ENCODE measurements around the gene SLX9.

Gene SLX9

DNA sequence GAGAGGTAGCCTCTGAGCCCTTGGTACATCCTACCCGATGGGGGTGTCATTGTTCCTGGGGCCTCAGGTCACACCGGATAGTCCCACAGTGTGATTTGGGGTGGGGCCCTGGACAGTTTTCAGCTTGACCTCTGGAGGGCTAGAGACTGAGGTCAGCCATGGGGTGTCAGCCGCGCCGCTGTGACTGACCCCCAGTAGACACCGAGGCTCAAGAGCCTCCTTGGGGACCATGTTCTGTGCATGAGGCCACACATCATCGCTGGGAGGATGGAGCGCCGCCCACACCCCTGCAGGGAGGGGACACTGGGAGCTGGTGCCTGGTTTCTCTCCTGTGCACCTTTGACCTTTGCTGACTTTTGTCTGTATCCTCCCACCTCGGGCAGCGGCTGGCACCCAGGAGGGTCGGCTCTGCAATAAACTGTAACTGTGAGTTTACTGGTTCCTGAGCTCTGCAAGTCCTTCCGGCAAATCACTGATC is 41.8 kb upstream of the SLX9 start:
- DNase-seq (ENCODE audit: low read depth), result no peak
- no peak overlapping the region for H3K4me3 ChIP-seq (ENCODE audit: low read length)

DNA sequence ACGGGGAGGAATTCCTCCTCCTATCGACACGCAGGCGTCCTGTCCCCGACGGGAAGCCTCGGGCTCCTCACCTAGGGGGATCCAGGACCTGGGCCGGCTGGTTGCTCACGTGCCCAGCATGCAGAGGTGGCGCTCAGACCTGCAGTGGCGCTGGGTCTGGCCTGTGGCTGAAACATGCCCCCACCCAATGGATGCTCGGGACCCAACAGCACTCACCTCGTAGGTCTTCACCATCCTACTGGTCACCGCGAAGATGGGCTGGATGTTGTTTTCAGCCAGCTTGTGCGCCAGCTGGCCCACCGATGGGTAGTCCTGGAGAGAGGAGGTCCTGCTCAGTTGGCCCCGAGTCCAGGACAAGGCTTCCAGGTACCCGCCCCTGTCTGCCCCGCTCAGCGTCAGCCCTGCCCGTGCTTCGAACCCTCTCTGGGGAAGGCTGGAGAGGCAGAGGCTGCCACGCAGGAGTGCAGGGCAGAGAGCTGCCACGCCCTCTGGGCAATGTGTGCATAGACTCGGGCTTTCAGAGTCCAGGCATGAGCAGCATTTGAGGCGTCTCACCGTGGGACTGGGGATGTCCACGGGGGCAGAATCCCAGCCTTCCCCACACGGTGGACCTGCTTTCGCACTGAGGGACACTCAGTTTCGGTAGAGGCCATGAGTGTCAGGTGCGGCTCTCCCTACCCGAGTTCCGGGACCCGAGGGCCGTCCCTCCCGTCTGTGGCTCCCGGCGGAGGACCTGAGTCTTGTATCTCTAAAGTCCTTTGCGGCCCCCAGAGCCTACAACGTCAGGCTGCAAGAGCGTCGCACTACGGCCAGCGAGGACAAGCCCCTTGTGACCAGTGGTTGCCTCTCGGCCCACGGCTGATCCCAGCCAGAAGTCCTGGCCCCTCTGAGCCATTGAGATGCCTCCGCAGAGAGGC is 40.7 kb upstream of the SLX9 start:
- no peak for DNase-seq (ENCODE audit: low read depth)
- TF ChIP-seq, protein P1, sequence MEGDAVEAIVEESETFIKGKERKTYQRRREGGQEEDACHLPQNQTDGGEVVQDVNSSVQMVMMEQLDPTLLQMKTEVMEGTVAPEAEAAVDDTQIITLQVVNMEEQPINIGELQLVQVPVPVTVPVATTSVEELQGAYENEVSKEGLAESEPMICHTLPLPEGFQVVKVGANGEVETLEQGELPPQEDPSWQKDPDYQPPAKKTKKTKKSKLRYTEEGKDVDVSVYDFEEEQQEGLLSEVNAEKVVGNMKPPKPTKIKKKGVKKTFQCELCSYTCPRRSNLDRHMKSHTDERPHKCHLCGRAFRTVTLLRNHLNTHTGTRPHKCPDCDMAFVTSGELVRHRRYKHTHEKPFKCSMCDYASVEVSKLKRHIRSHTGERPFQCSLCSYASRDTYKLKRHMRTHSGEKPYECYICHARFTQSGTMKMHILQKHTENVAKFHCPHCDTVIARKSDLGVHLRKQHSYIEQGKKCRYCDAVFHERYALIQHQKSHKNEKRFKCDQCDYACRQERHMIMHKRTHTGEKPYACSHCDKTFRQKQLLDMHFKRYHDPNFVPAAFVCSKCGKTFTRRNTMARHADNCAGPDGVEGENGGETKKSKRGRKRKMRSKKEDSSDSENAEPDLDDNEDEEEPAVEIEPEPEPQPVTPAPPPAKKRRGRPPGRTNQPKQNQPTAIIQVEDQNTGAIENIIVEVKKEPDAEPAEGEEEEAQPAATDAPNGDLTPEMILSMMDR (conservative IDR thresholded peaks at IDR 0.05; ENCODE audit: low read length), result no peak
- no peak overlapping the region for H3K4me3 ChIP-seq (ENCODE audit: low read length)

More for the DNA sequence above, 41.8 kb upstream of the SLX9 start:
- TF ChIP-seq, protein P1 (conservative IDR thresholded peaks at IDR 0.05; ENCODE audit: low read length), result no peak

DNA sequence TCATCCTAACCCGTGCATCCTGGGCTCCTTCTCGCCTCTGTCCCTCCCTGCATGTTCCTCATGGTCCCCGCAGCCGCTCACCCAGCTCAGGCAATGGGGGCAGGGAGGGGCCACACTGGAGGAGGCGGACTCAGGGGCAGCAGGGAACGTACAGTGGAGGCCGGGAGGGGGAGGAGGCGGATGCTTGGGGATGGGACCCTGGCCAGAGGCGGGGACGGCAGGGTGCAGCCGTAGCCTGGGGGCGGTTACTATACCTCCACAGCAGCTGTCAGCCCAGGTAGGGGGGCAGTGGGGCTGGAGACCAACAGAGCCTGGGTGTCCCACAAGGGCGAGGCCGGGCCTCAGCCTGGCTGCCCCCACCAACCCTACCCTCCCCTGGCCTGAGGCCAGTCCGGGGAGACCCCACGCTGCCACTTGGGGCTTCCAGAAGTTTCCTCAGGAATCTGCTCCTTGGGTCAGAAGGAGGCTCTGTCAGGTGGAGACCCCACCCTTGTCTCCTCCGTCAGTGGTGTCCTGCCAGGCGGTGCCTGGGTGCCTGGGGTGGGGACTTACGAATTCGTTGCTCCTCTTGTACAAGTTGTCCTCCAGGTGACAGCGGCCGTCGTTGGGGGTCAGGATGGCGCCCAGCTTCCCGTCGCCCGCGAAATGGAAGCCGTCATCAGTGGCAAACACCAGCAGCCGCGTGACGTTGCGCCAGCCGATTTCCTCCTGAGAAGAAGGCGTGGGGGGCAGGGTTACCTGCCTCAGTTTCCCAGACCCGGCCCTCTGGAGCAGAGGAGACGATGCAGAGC is 39.9 kb upstream of the SLX9 start:
- DNase-seq (ENCODE audit: low read depth), result no peak
- TF ChIP-seq, protein P1 (conservative IDR thresholded peaks at IDR 0.05; ENCODE audit: low read length), result no peak
- H3K4me3 ChIP-seq (ENCODE audit: low read length), result no peak overlapping the region

DNA sequence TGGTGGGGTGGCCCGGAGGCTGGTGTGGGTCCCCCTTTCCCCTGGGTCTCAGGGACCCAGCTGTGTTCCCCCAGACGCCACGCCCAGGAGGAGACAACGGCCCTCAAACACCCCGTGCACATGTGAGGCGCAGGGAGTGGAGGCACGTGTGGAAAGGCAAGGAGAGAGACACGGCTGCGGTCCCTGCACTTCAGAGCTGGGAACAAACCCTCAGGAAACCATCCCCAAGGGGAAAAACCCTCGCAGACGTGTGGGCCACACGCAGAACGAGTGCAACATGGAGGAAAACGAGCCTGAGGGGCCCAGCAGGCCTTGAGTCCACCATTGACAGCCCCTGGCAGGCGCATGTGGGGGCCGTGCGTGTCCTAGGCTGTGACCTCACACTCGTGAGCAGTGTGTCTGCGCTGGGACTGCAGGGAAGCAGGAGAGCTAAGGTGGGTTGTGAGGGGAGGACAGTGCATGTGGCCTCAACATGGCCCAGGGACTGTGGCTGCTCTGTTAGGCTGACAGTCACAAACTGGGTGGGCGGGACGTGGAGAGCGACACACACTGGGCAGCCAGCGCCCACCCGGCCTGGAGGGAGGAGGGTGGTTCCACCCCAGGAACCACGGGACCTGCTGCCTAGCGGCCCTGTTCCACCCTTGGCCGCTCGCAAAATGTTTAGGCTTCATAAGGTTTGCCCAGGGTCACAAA is 39.1 kb upstream of the SLX9 start:
- TF ChIP-seq, protein P1 (conservative IDR thresholded peaks at IDR 0.05; ENCODE audit: low read length), result no peak
- H3K4me3 ChIP-seq (ENCODE audit: low read length), result no peak overlapping the region
- DNase-seq (ENCODE audit: low read depth), result no peak

DNA sequence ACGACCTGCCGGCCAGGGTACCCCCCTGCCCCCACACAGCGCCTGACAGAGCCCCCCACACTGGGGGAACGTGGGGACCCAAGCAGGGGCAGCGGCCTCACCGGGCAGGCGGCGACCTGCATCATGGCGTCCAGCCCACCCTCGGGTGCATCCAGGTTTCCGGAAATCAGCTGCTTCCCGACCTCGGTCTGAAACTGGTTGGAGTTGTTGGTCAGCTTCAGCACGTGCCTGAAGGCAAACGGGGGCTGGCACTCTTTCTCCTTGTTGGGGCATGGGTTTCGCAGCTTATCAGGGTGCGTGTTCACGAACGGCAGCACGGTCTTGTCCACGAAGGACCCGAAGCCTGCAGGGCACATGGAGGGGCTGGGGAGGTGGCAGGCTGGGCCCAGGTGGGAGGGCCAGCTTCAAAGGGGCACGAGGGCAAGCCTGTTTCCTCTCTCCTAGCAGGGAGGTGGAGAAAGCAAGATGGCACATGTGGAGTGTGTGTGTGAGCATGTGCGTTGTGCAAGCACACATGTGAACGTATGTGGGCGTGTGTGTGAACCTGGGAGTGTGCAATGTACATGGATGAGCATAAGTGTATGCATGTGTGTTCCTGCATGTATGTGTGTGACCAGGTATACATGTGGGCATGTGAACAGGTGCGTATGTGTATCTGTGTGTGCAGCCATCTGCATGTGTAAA is 38.3 kb upstream of the SLX9 start:
- DNase-seq (ENCODE audit: low read depth), result no peak
- TF ChIP-seq, protein P1 (conservative IDR thresholded peaks at IDR 0.05; ENCODE audit: low read length), result no peak
- no peak overlapping the region for H3K4me3 ChIP-seq (ENCODE audit: low read length)

DNA sequence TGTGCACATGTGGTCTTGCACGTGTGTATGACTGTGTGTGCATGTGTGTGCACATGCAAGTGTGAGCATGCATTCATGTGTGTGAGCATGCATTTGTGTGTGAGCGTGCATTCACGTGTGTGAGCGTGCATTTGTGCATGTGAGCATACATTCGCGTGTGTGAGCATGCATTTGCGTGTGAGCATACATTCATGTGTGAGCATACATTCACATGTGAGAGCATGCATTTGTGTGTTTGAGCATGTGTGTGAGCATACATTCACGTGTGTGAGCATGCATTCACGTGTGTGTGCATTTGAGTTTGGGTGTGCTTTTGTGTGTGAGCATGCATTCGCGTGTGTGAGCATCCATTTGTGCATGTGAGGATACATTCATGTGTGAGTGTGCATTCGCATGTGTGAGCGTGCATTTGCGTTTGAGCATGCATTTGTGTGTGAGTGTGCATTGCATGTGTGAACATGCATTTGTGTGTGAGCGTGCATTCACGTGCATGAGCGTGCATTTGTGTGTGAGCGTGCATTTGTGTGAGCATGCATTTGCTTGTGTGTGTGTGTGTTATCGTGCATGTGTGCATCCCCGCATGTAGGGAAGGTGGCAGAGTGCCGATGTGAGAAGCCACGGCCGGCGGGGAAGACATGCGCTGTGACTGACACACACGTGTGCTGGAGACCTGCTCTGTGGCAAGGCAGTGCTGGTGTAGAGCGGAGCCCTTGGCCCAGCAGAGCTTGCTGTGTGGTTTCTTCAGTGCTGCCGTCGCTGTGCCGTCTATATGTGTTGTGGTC is 37.4 kb upstream of the SLX9 start:
- no peak for DNase-seq (ENCODE audit: low read depth)
- H3K4me3 ChIP-seq (ENCODE audit: low read length), result no peak overlapping the region
- TF ChIP-seq, protein P1 (conservative IDR thresholded peaks at IDR 0.05; ENCODE audit: low read length), result no peak
